22Rv1 (cell line): ENCODE measurements around the gene ICAM4.

ENCODE experiments used
- CTCF ChIP-seq: fragments of 450-650 bp; IDR thresholded peaks from 2 replicates; pipeline ENCODE4 v1.5.1; 2017; ENCODE audit warnings: mild to moderate bottlenecking
- ZFX ChIP-seq: fragments of 450-650 bp; IDR thresholded peaks from 2 replicates; pipeline ENCODE4 v1.6.1; 2017; ENCODE audit warnings: antibody characterized with exemption, borderline replicate concordance

GRCh38 chr19:10289167-10289835 lies 2.5 kb downstream of the ICAM4 start:
- no peak for TF ChIP-seq CTCF
- no peak for TF ChIP-seq ZFX
